Measurements from ENCODE around the gene SGSM1. TPM values are rescaled to one million over a fixed set of nuclear protein-coding genes. Genes with fewer than 3 reads are reported as not detected.

SGSM1 gene
- total RNA-seq, 1 donor from 2014 or later: not detected

DNA sequence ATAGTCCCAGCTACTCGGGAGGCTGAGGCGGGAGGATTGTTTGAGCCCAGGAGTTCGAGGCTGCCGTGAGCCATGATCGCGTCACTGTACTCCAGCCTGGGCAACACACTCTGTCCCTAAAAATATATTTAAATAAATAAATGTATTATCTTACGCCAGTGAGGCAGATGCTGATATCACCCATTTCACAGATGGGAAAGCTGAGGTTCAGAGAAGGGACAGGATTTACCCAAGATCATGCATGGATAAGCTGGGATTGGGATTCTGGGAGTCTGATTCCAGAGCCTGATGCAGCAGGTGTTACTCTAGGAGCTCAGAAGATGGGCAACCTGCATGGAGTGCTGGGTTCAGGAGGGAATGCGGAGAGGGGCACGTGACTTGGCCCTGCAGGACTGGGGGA, 17.8 kb downstream of the SGSM1 start:
- TF ChIP-seq, protein P1, sequence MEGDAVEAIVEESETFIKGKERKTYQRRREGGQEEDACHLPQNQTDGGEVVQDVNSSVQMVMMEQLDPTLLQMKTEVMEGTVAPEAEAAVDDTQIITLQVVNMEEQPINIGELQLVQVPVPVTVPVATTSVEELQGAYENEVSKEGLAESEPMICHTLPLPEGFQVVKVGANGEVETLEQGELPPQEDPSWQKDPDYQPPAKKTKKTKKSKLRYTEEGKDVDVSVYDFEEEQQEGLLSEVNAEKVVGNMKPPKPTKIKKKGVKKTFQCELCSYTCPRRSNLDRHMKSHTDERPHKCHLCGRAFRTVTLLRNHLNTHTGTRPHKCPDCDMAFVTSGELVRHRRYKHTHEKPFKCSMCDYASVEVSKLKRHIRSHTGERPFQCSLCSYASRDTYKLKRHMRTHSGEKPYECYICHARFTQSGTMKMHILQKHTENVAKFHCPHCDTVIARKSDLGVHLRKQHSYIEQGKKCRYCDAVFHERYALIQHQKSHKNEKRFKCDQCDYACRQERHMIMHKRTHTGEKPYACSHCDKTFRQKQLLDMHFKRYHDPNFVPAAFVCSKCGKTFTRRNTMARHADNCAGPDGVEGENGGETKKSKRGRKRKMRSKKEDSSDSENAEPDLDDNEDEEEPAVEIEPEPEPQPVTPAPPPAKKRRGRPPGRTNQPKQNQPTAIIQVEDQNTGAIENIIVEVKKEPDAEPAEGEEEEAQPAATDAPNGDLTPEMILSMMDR (IDR thresholded peaks at IDR 0.05): no peak
- no peaks in the 10 kb centered on the region for H3K36me3 Mint-ChIP-seq (ENCODE audit: unreplicated experiment)
- no peaks in the 10 kb centered on the region for H3K9me3 Mint-ChIP-seq (ENCODE audit: unreplicated experiment)
- H3K27ac Mint-ChIP-seq (ENCODE audit: unreplicated experiment): no peak overlapping the region
- peaks cover 4% of the 10 kb centered on the region for H3K27me3 Mint-ChIP-seq (ENCODE audit: unreplicated experiment)
- no peaks in the 10 kb centered on the region for H3K4me1 Mint-ChIP-seq (ENCODE audit: unreplicated experiment)
- DNase-seq (ENCODE audit: extremely low spot score, unreplicated experiment): no peak
- no peak overlapping the region for H3K4me3 Mint-ChIP-seq (ENCODE audit: unreplicated experiment)

DNA sequence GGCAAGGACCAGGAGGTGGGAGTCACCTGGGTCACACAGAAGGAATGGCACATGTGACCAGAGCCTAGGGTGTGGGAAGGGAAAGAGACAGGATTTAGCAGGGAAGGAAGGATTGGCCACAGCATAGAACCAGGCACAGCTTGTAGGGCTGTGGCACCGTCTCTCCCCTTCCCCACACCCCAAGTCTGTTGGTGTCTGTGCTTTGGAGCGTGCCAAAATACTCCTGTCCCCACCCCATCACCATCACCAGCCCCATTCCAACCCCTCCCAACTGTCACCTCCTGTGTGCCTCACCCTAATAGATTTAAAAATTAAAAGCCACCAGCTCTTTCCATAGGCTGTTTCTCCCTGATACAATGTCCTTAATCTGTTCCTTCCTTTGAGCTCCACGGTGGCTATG, 18.2 kb downstream of the SGSM1 start:
- peaks cover 6% of the 10 kb centered on the region for H3K27me3 Mint-ChIP-seq (ENCODE audit: unreplicated experiment)
- H3K27ac Mint-ChIP-seq (ENCODE audit: unreplicated experiment): no peak overlapping the region
- no peak for DNase-seq (ENCODE audit: extremely low spot score, unreplicated experiment)

DNA sequence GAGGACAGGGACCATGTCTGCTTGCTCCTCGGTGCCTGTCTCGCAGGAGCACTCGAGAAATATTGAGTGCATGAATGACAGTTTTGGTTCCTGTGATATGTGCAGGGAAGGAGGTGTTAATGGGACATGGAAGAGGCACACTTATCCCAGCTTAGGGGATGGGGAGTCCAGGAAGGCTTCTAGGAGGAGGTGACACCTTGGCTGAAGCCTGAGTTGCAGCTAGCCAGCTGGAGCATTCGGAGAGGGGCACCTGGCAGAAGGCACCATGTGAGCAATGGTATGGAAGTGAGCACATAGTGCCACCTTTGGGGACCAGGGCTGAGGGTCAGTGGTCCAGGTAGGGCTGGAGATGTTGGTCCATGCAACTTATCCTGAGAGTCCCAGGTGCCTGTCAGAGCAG, 18.9 kb downstream of the SGSM1 start:
- no peak for DNase-seq (ENCODE audit: extremely low spot score, unreplicated experiment)
- H3K27ac Mint-ChIP-seq (ENCODE audit: unreplicated experiment): no peak overlapping the region
- H3K36me3 Mint-ChIP-seq (ENCODE audit: unreplicated experiment): no peaks in the 10 kb centered on the region
- H3K27me3 Mint-ChIP-seq (ENCODE audit: unreplicated experiment): peaks cover 6% of the 10 kb centered on the region
- TF ChIP-seq, protein P1 (IDR thresholded peaks at IDR 0.05): no peak
- no peaks in the 10 kb centered on the region for H3K9me3 Mint-ChIP-seq (ENCODE audit: unreplicated experiment)
- H3K4me1 Mint-ChIP-seq (ENCODE audit: unreplicated experiment): no peaks in the 10 kb centered on the region
- no peak overlapping the region for H3K4me3 Mint-ChIP-seq (ENCODE audit: unreplicated experiment)

More for the DNA sequence above, 18.2 kb downstream of the SGSM1 start:
- Mint-ChIP-seq H3K9me3 (ENCODE audit: unreplicated experiment) (no peaks in the 10 kb centered on the region), H3K4me1 (ENCODE audit: unreplicated experiment) (no peaks in the 10 kb centered on the region), H3K36me3 (ENCODE audit: unreplicated experiment) (no peaks in the 10 kb centered on the region), H3K4me3 (ENCODE audit: unreplicated experiment) (no peak overlapping the region)
- TF ChIP-seq, protein P1 (IDR thresholded peaks at IDR 0.05): no peak

DNA sequence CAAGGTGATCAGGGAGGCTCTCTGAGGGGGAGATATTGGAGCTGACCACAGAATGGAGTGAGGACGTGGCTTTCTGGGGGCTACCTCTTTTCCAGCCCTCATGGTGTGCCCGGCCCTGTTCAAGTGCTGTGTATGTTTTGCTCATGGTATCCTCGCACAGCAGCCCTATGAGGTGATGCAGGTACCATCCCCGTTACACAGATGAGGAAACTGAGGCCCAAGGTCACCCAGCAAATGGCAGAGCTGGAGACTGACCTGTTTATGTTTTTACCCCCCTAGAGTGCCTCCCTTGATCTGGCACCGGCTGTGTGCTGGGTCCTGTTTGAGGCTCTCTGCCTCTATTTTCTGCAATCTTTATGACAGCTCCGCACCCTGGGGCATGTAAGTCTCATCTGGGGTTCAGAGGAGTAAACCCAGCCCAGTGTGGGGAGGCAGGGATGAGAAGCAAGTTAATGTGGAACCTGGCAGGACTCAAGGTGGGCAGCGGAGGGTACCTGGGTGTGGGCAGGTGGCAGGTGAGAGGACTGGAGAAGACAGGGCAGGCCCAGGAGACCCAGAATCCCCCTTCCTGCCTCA, 20.8 kb downstream of the SGSM1 start:
- Mint-ChIP-seq H3K27ac (ENCODE audit: unreplicated experiment) (no peak overlapping the region), H3K4me1 (ENCODE audit: unreplicated experiment) (no peaks in the 10 kb centered on the region), H3K36me3 (ENCODE audit: unreplicated experiment) (no peaks in the 10 kb centered on the region), H3K27me3 (ENCODE audit: unreplicated experiment) (peaks cover 20% of the 10 kb centered on the region), H3K9me3 (ENCODE audit: unreplicated experiment) (no peaks in the 10 kb centered on the region), H3K4me3 (ENCODE audit: unreplicated experiment) (no peak overlapping the region)
- TF ChIP-seq, protein P1 (IDR thresholded peaks at IDR 0.05): no peak
- DNase-seq (ENCODE audit: extremely low spot score, unreplicated experiment): no peak

DNA sequence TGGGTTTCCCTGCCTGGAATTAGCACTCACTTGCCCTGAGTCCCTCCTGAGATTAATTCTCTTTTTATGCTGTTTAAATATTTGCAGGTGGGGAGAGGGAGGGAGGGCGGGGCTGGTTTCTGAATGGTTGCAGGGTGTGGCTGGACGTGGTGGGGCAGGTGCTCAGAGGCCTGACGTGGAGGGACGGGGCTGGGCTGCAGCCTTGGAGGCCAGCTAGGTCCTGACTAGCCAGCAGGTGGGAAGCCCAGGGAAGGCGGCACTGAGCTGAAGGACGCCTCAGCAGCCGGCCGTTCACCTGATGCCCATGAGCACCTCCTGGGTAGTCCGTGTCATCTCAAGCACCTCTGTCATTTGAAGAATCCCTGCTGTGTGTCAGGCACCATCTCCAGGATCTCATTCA, 21.3 kb downstream of the SGSM1 start:
- no peaks in the 10 kb centered on the region for H3K9me3 Mint-ChIP-seq (ENCODE audit: unreplicated experiment)
- H3K36me3 Mint-ChIP-seq (ENCODE audit: unreplicated experiment): no peaks in the 10 kb centered on the region
- DNase-seq (ENCODE audit: extremely low spot score, unreplicated experiment): no peak
- H3K4me1 Mint-ChIP-seq (ENCODE audit: unreplicated experiment): no peaks in the 10 kb centered on the region
- H3K27ac Mint-ChIP-seq (ENCODE audit: unreplicated experiment): no peak overlapping the region
- TF ChIP-seq, protein P1 (IDR thresholded peaks at IDR 0.05): no peak
- peaks cover 20% of the 10 kb centered on the region for H3K27me3 Mint-ChIP-seq (ENCODE audit: unreplicated experiment)
- no peak overlapping the region for H3K4me3 Mint-ChIP-seq (ENCODE audit: unreplicated experiment)
